CMK (cell line): Measurements from ENCODE around the gene CDH20.
"Not testable (repeated sequence)": the region's sequence is repeated elsewhere in the genome, so short reads cannot be mapped to it uniquely, and the experiment has no call there.

Source experiments
- DNase-seq: peaks from one replicate; pipeline ENCODE4 v3.0.0-alpha.2; 2010; ENCODE audit warnings: low read depth

Gene CDH20

GRCh38 chr18:61348230-61348629, 15.0 kb downstream of the CDH20 start:
- DNase-seq, result no peak

- DNase-seq, result no peak
Measured at GRCh38 chr18:61350578-61350977, 17.3 kb downstream of the CDH20 start.

GRCh38 chr18:61352059-61352458, 18.8 kb downstream of the CDH20 start:
- no peak for DNase-seq

GRCh38 chr18:61352611-61353010, 19.4 kb downstream of the CDH20 start:
- DNase-seq, result no peak

GRCh38 chr18:61360404-61361383, 27.5 kb downstream of the CDH20 start:
- no peak for DNase-seq

GRCh38 chr18:61362511-61362910, 29.3 kb downstream of the CDH20 start:
- DNase-seq, result no peak

- DNase-seq, result no peak
Measured at GRCh38 chr18:61364953-61365352, 31.7 kb downstream of the CDH20 start.

GRCh38 chr18:61368001-61368400, 34.8 kb downstream of the CDH20 start:
- DNase-seq, result no peak

- DNase-seq, result not testable (repeated sequence)
Measured at GRCh38 chr18:61369671-61370070, 36.4 kb downstream of the CDH20 start.

GRCh38 chr18:61371111-61371510, 37.9 kb downstream of the CDH20 start:
- no peak for DNase-seq

- DNase-seq, result no peak
Measured at GRCh38 chr18:61379827-61380226, 46.6 kb downstream of the CDH20 start.

GRCh38 chr18:61388010-61388409, 54.8 kb downstream of the CDH20 start:
- DNase-seq, result no peak

- no peak for DNase-seq
Measured at GRCh38 chr18:61394983-61395382, 61.8 kb downstream of the CDH20 start.

- no peak for DNase-seq
Measured at GRCh38 chr18:61397222-61397621, 64.0 kb downstream of the CDH20 start.

GRCh38 chr18:61398961-61399705, 65.9 kb downstream of the CDH20 start:
- no peak for DNase-seq

GRCh38 chr18:61400016-61400635, 66.9 kb downstream of the CDH20 start:
- no peak for DNase-seq

- DNase-seq, result no peak
Measured at GRCh38 chr18:61400716-61401115, 67.5 kb downstream of the CDH20 start.

GRCh38 chr18:61402726-61403125, 69.5 kb downstream of the CDH20 start:
- no peak for DNase-seq

GRCh38 chr18:61413396-61413795, 80.2 kb downstream of the CDH20 start:
- no peak for DNase-seq

GRCh38 chr18:61414086-61414485, 80.9 kb downstream of the CDH20 start:
- DNase-seq, result no peak

- no peak for DNase-seq
Measured at GRCh38 chr18:61419763-61420162, 86.5 kb downstream of the CDH20 start.

- DNase-seq, result no peak
Measured at GRCh38 chr18:61420218-61420885, 87.1 kb downstream of the CDH20 start.
